Measurements from ENCODE around the gene PLVAP.

- TF ChIP-seq POLR2A (IDR thresholded peaks at IDR 0.05; ENCODE audit: low read length), result no peak
- no peak for TF ChIP-seq CTCF (IDR thresholded peaks at IDR 0.05)
- TF ChIP-seq REST (IDR thresholded peaks at IDR 0.05), result no peak
- TF ChIP-seq POLR2AphosphoS2 (conservative IDR thresholded peaks at IDR 0.05; ENCODE audit: low read length), result no peak
- no peak for TF ChIP-seq MAX (IDR thresholded peaks at IDR 0.05)
- no peak for TF ChIP-seq RFX5 (IDR thresholded peaks at IDR 0.05)
- TF ChIP-seq ZNF302 (CRISPR knock-in tag; IDR thresholded peaks at IDR 0.05), result no peak
Measured at GRCh38 chr19:17378271-17378670, 1.1 kb upstream of the PLVAP start.
